Activated naive CD4-positive, alpha-beta T cell (primary cell): Measurements from ENCODE around the gene SLC16A6.
A peak's percentile ranks its signal among the peaks of the same experiment; 100 is the strongest.
"Not testable (repeated sequence)": the region's sequence is repeated elsewhere in the genome, so short reads cannot be mapped to it uniquely, and the experiment has no call there.

Experiments
- DNase-seq, 4 experiments: peaks; one replicate each; lab custom pipeline; 2025; lab: John Stamatoyannopoulos, UW

SLC16A6 gene

GRCh38 chr17:68290955-68291835, at the start of gene SLC16A6, which contains the start of gene ARSG:
SLC16A6 (minus strand) TSS chr17:68291127; CDS start chr17:68278320, 12,807 bp downstream.
ARSG (plus strand) TSS chr17:68291495; CDS start chr17:68307494, 15,999 bp downstream.
- peak; percentile 62 to 81 (median 76) for DNase-seq

GRCh38 chr17:68334393-68334792, 43.5 kb upstream of the SLC16A6 start:
- no peak for DNase-seq

GRCh38 chr17:68331932-68332331, 41.0 kb upstream of the SLC16A6 start:
- DNase-seq = not testable (repeated sequence)

- DNase-seq = no peak
Observed at GRCh38 chr17:68329331-68329730, 38.4 kb upstream of the SLC16A6 start.

- DNase-seq = no peak
Observed at GRCh38 chr17:68328676-68329075, 37.7 kb upstream of the SLC16A6 start.

- no peak for DNase-seq
Observed at GRCh38 chr17:68327823-68328557, 37.1 kb upstream of the SLC16A6 start.

- DNase-seq = no peak
Observed at GRCh38 chr17:68326681-68327080, 35.8 kb upstream of the SLC16A6 start.

- no peak for DNase-seq
Observed at GRCh38 chr17:68325961-68326360, 35.0 kb upstream of the SLC16A6 start.

GRCh38 chr17:68324654-68325336, 33.9 kb upstream of the SLC16A6 start:
- DNase-seq = no peak

GRCh38 chr17:68324114-68324513, 33.2 kb upstream of the SLC16A6 start:
- DNase-seq = no peak

GRCh38 chr17:68322630-68323029, 31.7 kb upstream of the SLC16A6 start:
- no peak for DNase-seq

- DNase-seq = no peak
Observed at GRCh38 chr17:68321556-68321954, 30.6 kb upstream of the SLC16A6 start.

GRCh38 chr17:68320943-68321555, 30.1 kb upstream of the SLC16A6 start:
- no peak for DNase-seq

- no peak for DNase-seq
Observed at GRCh38 chr17:68320311-68320865, 29.5 kb upstream of the SLC16A6 start.

GRCh38 chr17:68319410-68320162, 28.7 kb upstream of the SLC16A6 start:
- DNase-seq = no peak

GRCh38 chr17:68318103-68318991, 27.4 kb upstream of the SLC16A6 start:
- no peak for DNase-seq

- no peak for DNase-seq
Observed at GRCh38 chr17:68317458-68317857, 26.5 kb upstream of the SLC16A6 start.

- no peak for DNase-seq
Observed at GRCh38 chr17:68315930-68316329, 25.0 kb upstream of the SLC16A6 start.

GRCh38 chr17:68314916-68315535, 24.1 kb upstream of the SLC16A6 start:
- no peak for DNase-seq
